Panc1 (cell line): ENCODE measurements around the gene SEC22A. TPM values are rescaled to one million over a fixed set of nuclear protein-coding genes. Genes with fewer than 3 reads are reported as not detected.

Experiments
- ATAC-seq: fragments of 200-7000 bp; cut with Tn5 transposase; 2 replicates; pipeline ENCODE4 v1.9.1; 2020; ENCODE audit warnings: mild to moderate bottlenecking, moderate library complexity
- BruUV-seq: library from RNA; stranded (reverse); fragments of 400-500 nt; replicated peaks from 2 replicates; lab custom pipeline; 2021; lab: Mats Ljungman, UMichigan
- CTCF ChIA-PET: fragments of 300-600 bp; sonication (Branson Sonifier 250); formaldehyde crosslinking; loops from one replicate; lab custom pipeline; 2022; ENCODE audit warnings: antibody characterized with exemption; lab: Charles Lee
- POLR2A ChIA-PET: fragments of 300-600 bp; sonication (Branson Sonifier 250); formaldehyde crosslinking; loops from one replicate; lab custom pipeline; 2022; ENCODE audit warnings: antibody characterized with exemption; lab: Charles Lee
- DNase-seq: peaks from one replicate; pipeline ENCODE4 v3.0.0-alpha.2; 2010; ENCODE audit warnings: low read depth, low spot score
- H3K27ac ChIP-seq: 2 replicates; pipeline ENCODE4 v1.5.1; 2011; ENCODE audit warnings: mild to moderate bottlenecking, low read length, inconsistent platforms
- H3K27me3 ChIP-seq: fragments of 200-500 bp; sonication (Bioruptor generic); 2 replicates; pipeline ENCODE4 v1.6.0; 2014; ENCODE audit warnings: low read length, inconsistent platforms; ENCODE audit not compliant: control insufficient read depth, insufficient read depth
- H3K36me3 ChIP-seq: fragments of 200-500 bp; sonication (Bioruptor generic); 2 replicates; pipeline ENCODE4 v1.5.1; 2014; ENCODE audit warnings: inconsistent platforms, mild to moderate bottlenecking, low read length, moderate library complexity; ENCODE audit not compliant: control insufficient read depth, insufficient read depth
- H3K4me1 ChIP-seq: 2 replicates; pipeline ENCODE4 v1.5.1; 2011; ENCODE audit warnings: inconsistent platforms, mild to moderate bottlenecking, low read length, moderate library complexity; ENCODE audit not compliant: control insufficient read depth, insufficient read depth
- H3K4me3 ChIP-seq, 2 experiments: 2 replicates each; pipeline ENCODE4 v1.5.1; 2011 to 2012; ENCODE audit warnings: low read depth in 2 of 2, low read length in 2 of 2, mild to moderate bottlenecking in 2 of 2, inconsistent platforms in 1 of 2, moderate library complexity in 1 of 2
- H3K9me3 ChIP-seq: fragments of 200-500 bp; sonication (Bioruptor generic); 2 replicates; pipeline ENCODE4 v1.5.1; 2014; ENCODE audit warnings: low read depth, mild to moderate bottlenecking, inconsistent platforms, low read length, moderate library complexity; ENCODE audit not compliant: control insufficient read depth, insufficient read depth
- POLR2AphosphoS5 ChIP-seq: IDR thresholded peaks from 2 replicates; pipeline ENCODE4 v1.6.1; 2012; ENCODE audit warnings: mild to moderate bottlenecking, low read depth, low read length, moderate library complexity
- SIN3A ChIP-seq: IDR thresholded peaks from 2 replicates; pipeline ENCODE4 v1.6.1; 2012; ENCODE audit warnings: low read depth, mild to moderate bottlenecking, low read length, moderate library complexity, borderline replicate concordance; ENCODE audit not compliant: insufficient read depth
- TCF7L2 ChIP-seq: IDR thresholded peaks from 2 replicates; pipeline ENCODE4 v1.6.1; 2011; ENCODE audit warnings: mild to moderate bottlenecking, low read depth, low read length, inconsistent platforms
- in situ Hi-C: cut with HindIII; loops from 2 replicates; pipeline ENCODE4 v1.10.0; 2016; ENCODE audit warnings: low sequenced_read_pairs, low pct_unique_long_range_greater_than_20kb
- intact Hi-C: fragments of 100-400 bp; cut with micrococcal nuclease; formaldehyde crosslinking; loops from one replicate; pipeline ENCODE4 v1.10.0; 2022; ENCODE audit not compliant: unreplicated experiment
- total RNA-seq: library from RNA; stranded (reverse); gene quantifications from one replicate; pipeline ENCODE4 v1.2.1, GENCODE V29; 2021; ENCODE audit not compliant: unreplicated experiment
- TF ChIP-seq, protein P1 (sequence below), 2 experiments: IDR thresholded peaks; 2 replicates each; pipeline ENCODE4 v1.6.1; 2011 to 2012; ENCODE audit warnings: low read depth in 2 of 2, control low read depth in 1 of 2, low read length in 1 of 2, mild to moderate bottlenecking in 1 of 2, moderate library complexity in 1 of 2; ENCODE audit not compliant: insufficient read depth in 1 of 2
- TF ChIP-seq, protein P2 (sequence below): fragments of 450-650 bp; IDR thresholded peaks from 2 replicates; pipeline ENCODE4 v1.5.1; 2017; ENCODE audit warnings: mild to moderate bottlenecking

The SEC22A gene
- total RNA-seq, 1 experiment from 2014 or later = 22.7 TPM

DNA sequence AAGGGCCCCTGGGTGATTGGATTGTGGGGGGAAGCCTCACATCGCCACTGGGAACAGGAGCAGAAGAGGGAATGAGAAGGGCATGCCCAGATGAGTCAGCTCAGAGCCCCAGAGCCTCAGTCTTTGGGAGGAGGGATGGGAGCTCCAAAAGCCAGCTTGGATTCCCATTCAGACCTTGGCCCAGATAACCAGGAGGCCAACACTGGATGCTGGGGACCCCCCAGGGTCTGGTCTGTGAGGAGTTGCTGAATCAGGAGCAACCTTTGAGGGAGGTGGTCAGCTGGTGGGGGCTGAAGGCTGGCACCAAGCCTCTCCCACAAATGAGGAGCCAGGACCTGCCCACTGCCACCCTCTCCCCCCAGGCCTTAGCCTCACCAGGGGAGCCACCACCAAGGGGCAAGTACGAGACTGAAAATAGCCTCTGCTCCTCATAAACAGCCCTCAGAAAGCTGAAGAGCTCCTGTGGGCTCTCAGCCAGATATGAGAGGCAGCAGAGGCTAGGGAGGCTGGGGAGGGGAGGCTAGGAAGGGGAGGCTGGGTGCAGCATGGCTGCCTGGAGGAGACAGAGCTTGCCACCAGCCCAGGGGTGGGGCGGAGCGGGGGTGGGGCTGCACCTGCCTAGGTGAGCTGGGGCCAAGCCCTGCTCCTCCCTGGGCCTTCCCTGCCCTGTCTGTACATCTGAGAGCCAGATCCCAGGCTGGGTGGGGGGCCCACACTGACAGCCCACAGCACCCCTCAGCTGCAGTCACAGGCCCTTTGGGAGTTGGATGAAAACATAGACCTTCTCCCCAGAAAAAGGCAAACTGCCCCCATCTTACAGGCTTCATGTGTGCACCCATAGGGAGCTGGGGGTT is 99.8 kb downstream of the SEC22A start:
- CTCF ChIA-PET = no interaction called here

DNA sequence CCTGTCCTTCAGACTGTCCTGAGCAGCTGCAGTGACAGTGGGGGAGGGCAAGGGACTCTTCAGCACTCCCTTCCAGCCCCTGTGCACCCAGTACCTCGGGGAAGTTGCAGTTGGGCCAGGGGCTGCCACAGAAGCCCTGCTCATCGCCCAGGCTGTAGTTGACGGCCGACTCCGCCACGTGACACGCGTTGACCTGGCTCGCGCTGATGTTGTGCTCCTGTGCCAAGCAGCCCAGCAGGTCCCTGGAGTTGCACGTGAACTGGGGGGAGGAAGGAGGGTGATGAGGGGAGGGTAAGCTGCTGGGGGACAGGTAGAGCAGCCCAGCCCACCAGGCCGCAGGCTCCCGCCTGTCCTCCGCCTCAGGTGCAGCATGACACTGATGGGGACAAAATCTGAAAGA is 101.2 kb downstream of the SEC22A start:
- in situ Hi-C loops = no loop called here
- no peak overlapping the region for H3K27ac ChIP-seq
- DNase-seq (no peak), ATAC-seq (no peak)
- no peaks in the 10 kb centered on the region for H3K36me3 ChIP-seq
- no peak for TF ChIP-seq SIN3A
- no peak for TF ChIP-seq POLR2AphosphoS5
- TF ChIP-seq TCF7L2 = no peak
- TF ChIP-seq, protein P1, sequence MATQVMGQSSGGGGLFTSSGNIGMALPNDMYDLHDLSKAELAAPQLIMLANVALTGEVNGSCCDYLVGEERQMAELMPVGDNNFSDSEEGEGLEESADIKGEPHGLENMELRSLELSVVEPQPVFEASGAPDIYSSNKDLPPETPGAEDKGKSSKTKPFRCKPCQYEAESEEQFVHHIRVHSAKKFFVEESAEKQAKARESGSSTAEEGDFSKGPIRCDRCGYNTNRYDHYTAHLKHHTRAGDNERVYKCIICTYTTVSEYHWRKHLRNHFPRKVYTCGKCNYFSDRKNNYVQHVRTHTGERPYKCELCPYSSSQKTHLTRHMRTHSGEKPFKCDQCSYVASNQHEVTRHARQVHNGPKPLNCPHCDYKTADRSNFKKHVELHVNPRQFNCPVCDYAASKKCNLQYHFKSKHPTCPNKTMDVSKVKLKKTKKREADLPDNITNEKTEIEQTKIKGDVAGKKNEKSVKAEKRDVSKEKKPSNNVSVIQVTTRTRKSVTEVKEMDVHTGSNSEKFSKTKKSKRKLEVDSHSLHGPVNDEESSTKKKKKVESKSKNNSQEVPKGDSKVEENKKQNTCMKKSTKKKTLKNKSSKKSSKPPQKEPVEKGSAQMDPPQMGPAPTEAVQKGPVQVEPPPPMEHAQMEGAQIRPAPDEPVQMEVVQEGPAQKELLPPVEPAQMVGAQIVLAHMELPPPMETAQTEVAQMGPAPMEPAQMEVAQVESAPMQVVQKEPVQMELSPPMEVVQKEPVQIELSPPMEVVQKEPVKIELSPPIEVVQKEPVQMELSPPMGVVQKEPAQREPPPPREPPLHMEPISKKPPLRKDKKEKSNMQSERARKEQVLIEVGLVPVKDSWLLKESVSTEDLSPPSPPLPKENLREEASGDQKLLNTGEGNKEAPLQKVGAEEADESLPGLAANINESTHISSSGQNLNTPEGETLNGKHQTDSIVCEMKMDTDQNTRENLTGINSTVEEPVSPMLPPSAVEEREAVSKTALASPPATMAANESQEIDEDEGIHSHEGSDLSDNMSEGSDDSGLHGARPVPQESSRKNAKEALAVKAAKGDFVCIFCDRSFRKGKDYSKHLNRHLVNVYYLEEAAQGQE (IDR thresholded peaks at IDR 0.05; ENCODE audit: insufficient read depth in 1 of 2, low read depth in 2 of 2, low read length in 1 of 2) = no peak
- TF ChIP-seq, protein P2, sequence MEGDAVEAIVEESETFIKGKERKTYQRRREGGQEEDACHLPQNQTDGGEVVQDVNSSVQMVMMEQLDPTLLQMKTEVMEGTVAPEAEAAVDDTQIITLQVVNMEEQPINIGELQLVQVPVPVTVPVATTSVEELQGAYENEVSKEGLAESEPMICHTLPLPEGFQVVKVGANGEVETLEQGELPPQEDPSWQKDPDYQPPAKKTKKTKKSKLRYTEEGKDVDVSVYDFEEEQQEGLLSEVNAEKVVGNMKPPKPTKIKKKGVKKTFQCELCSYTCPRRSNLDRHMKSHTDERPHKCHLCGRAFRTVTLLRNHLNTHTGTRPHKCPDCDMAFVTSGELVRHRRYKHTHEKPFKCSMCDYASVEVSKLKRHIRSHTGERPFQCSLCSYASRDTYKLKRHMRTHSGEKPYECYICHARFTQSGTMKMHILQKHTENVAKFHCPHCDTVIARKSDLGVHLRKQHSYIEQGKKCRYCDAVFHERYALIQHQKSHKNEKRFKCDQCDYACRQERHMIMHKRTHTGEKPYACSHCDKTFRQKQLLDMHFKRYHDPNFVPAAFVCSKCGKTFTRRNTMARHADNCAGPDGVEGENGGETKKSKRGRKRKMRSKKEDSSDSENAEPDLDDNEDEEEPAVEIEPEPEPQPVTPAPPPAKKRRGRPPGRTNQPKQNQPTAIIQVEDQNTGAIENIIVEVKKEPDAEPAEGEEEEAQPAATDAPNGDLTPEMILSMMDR = no peak
- intact Hi-C loops = no loop called here
- ChIA-PET POLR2A (no interaction called here), CTCF (no interaction called here)
- H3K4me3 ChIP-seq = no peak overlapping the region
- no TSS peak for BruUV-seq
- no peaks in the 10 kb centered on the region for H3K9me3 ChIP-seq
- H3K4me1 ChIP-seq = no peaks in the 10 kb centered on the region
- no peaks in the 10 kb centered on the region for H3K27me3 ChIP-seq

More for the DNA sequence above, 99.8 kb downstream of the SEC22A start:
- in situ Hi-C loops = no loop called here
- Histone ChIP-seq H3K36me3 (no peaks in the 10 kb centered on the region), H3K27me3 (no peaks in the 10 kb centered on the region), H3K9me3 (no peaks in the 10 kb centered on the region), H3K27ac (no peak overlapping the region), H3K4me3 (no peak overlapping the region), H3K4me1 (no peaks in the 10 kb centered on the region)
- TF ChIP-seq POLR2AphosphoS5 = no peak
- TF ChIP-seq, protein P2 = no peak
- TF ChIP-seq TCF7L2 = no peak
- TF ChIP-seq SIN3A = no peak
- TF ChIP-seq, protein P1 (IDR thresholded peaks at IDR 0.05; ENCODE audit: insufficient read depth in 1 of 2, low read depth in 2 of 2, low read length in 1 of 2) = no peak
- POLR2A ChIA-PET = no interaction called here
- BruUV-seq = no TSS peak
- DNase-seq = no peak
- no peak for ATAC-seq
- intact Hi-C loops = no loop called here
